ENCODE measurements around the gene AMOTL1.

- no peak for TF ChIP-seq TAF1 (IDR thresholded peaks at IDR 0.05; ENCODE audit: low read depth)
- no peak for TF ChIP-seq EP300 (IDR thresholded peaks at IDR 0.05; ENCODE audit: borderline replicate concordance)
- no peak for TF ChIP-seq FOXM1 (IDR thresholded peaks at IDR 0.05; ENCODE audit: borderline replicate concordance, low read depth)
- TF ChIP-seq, protein P1, sequence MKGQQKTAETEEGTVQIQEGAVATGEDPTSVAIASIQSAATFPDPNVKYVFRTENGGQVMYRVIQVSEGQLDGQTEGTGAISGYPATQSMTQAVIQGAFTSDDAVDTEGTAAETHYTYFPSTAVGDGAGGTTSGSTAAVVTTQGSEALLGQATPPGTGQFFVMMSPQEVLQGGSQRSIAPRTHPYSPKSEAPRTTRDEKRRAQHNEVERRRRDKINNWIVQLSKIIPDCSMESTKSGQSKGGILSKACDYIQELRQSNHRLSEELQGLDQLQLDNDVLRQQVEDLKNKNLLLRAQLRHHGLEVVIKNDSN (IDR thresholded peaks at IDR 0.05): no peak
- TF ChIP-seq RAD21 (IDR thresholded peaks at IDR 0.05; ENCODE audit: low read depth): no peak
- TF ChIP-seq TEAD4 (IDR thresholded peaks at IDR 0.05): no peak
- TF ChIP-seq CEBPB (IDR thresholded peaks at IDR 0.05): no peak
These were observed 116.2 kb downstream of the AMOTL1 start for GRCh38 chr11:94884376-94884775.
